Fibroblast of skin of right quadriceps (primary cell): ENCODE measurements around the gene PCSK5.
"Not testable (repeated sequence)": the region's sequence is repeated elsewhere in the genome, so short reads cannot be mapped to it uniquely, and the experiment has no call there.

Experiments
- DNase-seq: peaks from one replicate; pipeline ENCODE4 v3.0.0-alpha.2; 2013

The PCSK5 gene

GRCh38 chr9:75890472-75891276 is at the start of gene PCSK5:
PCSK5 (plus strand) TSS chr9:75890673; CDS start chr9:75891182, 509 bp downstream.
- DNase-seq = peak; percentile 95

- DNase-seq = no peak
Observed at GRCh38 chr9:75844321-75844720, 46.2 kb upstream of the PCSK5 start.

GRCh38 chr9:75845806-75846205 is 44.7 kb upstream of the PCSK5 start:
- no peak for DNase-seq

GRCh38 chr9:75847085-75847484 is 43.4 kb upstream of the PCSK5 start:
- no peak for DNase-seq

- DNase-seq = no peak
Observed at GRCh38 chr9:75850459-75851200, 39.8 kb upstream of the PCSK5 start.

- no peak for DNase-seq
Observed at GRCh38 chr9:75851917-75852316, 38.6 kb upstream of the PCSK5 start.

- no peak for DNase-seq
Observed at GRCh38 chr9:75852746-75853145, 37.7 kb upstream of the PCSK5 start.

GRCh38 chr9:75855509-75855908 is 35.0 kb upstream of the PCSK5 start:
- DNase-seq = peak; percentile 19

- no peak for DNase-seq
Observed at GRCh38 chr9:75858497-75859092, 31.9 kb upstream of the PCSK5 start.

- DNase-seq = no peak
Observed at GRCh38 chr9:75864266-75864665, 26.2 kb upstream of the PCSK5 start.

- peak; percentile 49 for DNase-seq
Observed at GRCh38 chr9:75866273-75866871, 24.1 kb upstream of the PCSK5 start.

- DNase-seq = not testable (repeated sequence)
Observed at GRCh38 chr9:75868526-75868925, 21.9 kb upstream of the PCSK5 start.

- DNase-seq = no peak
Observed at GRCh38 chr9:75869236-75869635, 21.2 kb upstream of the PCSK5 start.

GRCh38 chr9:75870450-75870849 is 20.0 kb upstream of the PCSK5 start:
- no peak for DNase-seq

- no peak for DNase-seq
Observed at GRCh38 chr9:75871624-75872023, 18.8 kb upstream of the PCSK5 start.

GRCh38 chr9:75873712-75874111 is 16.8 kb upstream of the PCSK5 start:
- DNase-seq = no peak

- no peak for DNase-seq
Observed at GRCh38 chr9:75876999-75877640, 13.4 kb upstream of the PCSK5 start.

- DNase-seq = no peak
Observed at GRCh38 chr9:75878488-75878860, 12.0 kb upstream of the PCSK5 start.

- DNase-seq = peak; percentile 75
Observed at GRCh38 chr9:75880618-75881017, 9.9 kb upstream of the PCSK5 start.

- DNase-seq = no peak
Observed at GRCh38 chr9:75881761-75882160, 8.7 kb upstream of the PCSK5 start.

- DNase-seq = peak; percentile 82
Observed at GRCh38 chr9:75885652-75886051, 4.8 kb upstream of the PCSK5 start.

- DNase-seq = no peak
Observed at GRCh38 chr9:75889577-75889976, 896 bp upstream of the PCSK5 start.

GRCh38 chr9:75889977-75890471 is 449 bp upstream of the PCSK5 start:
- peak; percentile 67 for DNase-seq
